Skeletal muscle tissue (tissue), 4 donors: Measurements from ENCODE around the gene HTR7. TPM values are rescaled to one million over a fixed set of nuclear protein-coding genes. Genes with fewer than 3 reads are reported as not detected.
"Not testable (repeated sequence)": the region's sequence is repeated elsewhere in the genome, so short reads cannot be mapped to it uniquely, and the experiment has no call there.

Experiments
- H3K27ac ChIP-seq: one replicate; pipeline ENCODE4 v1.7.0; 2013; ENCODE audit warnings: mild to moderate bottlenecking, low read depth, low read length, inconsistent platforms
- H3K27me3 ChIP-seq, 3 donors: one replicate each; pipeline ENCODE4 v1.7.0; 2013; ENCODE audit warnings: low read length in 3 of 3; ENCODE audit not compliant: control insufficient read depth in 3 of 3, insufficient read depth in 3 of 3
- H3K36me3 ChIP-seq, 3 donors: one replicate each; pipeline ENCODE4 v1.7.0; 2013; ENCODE audit warnings: low read length in 3 of 3; ENCODE audit not compliant: control insufficient read depth in 3 of 3, insufficient read depth in 3 of 3
- H3K4me1 ChIP-seq, 3 donors: one replicate each; pipeline ENCODE4 v1.7.0; 2013; ENCODE audit warnings: low read length in 3 of 3, mild to moderate bottlenecking in 3 of 3; ENCODE audit not compliant: control insufficient read depth in 3 of 3, insufficient read depth in 3 of 3
- H3K4me3 ChIP-seq, 3 donors: one replicate each; pipeline ENCODE4 v1.7.0; 2013; ENCODE audit warnings: low read length in 3 of 3
- H3K9ac ChIP-seq, 3 donors: one replicate each; pipeline ENCODE4 v1.7.0; 2013; ENCODE audit warnings: low read length in 3 of 3, mild to moderate bottlenecking in 3 of 3, moderate library complexity in 2 of 3, low read depth in 1 of 3
- H3K9me3 ChIP-seq, 3 donors: one replicate each; pipeline ENCODE4 v1.7.0; 2013; ENCODE audit warnings: low read length in 3 of 3; ENCODE audit not compliant: control insufficient read depth in 3 of 3
- total RNA-seq: library from RNA; depleted of rRNA; stranded (reverse); fragments of >200 nt; gene quantifications from one replicate; pipeline ENCODE4 v1.2.3, GENCODE V29; 2014
- donor health status: Osteomylitis.

HTR7 gene
- total RNA-seq, 1 donor from 2014 or later, result under 0.01 TPM

DNA sequence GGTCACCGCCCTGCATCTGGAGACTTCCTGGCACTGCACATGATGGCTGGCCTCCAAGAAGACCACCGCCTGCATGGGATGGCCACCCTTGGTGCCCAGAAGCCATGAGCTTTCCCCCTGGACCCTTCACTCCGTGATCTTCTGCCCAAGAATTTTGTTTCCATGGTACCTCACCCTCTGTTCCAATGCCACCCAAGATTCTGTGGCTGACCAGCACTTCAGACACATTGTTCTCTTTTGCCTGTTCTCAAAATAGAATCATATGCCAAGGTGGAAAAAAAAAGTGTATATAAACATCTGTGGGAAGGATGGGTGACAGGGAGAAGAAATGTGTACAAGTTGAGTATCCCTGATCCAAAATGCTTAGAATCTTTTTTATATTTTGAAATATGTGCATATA lies 12.1 kb downstream of the HTR7 start:
- Histone ChIP-seq H3K27ac (no peak overlapping the region), H3K9ac (no peak overlapping the region), H3K4me1 (peaks cover 0 to 9% (median 6%) of the 10 kb centered on the region in 3 donors), H3K4me3 (no peak overlapping the region), H3K27me3 (no peaks in the 10 kb centered on the region), H3K36me3 (no peaks in the 10 kb centered on the region), H3K9me3 (no peaks in the 10 kb centered on the region)

GRCh38 chr10:90842725-90843124 lies 15.1 kb downstream of the HTR7 start:
- Histone ChIP-seq H3K36me3 (no peaks in the 10 kb centered on the region), H3K27ac (no peak overlapping the region), H3K4me1 (peaks cover 0 to 6% (median 6%) of the 10 kb centered on the region in 3 donors), H3K4me3 (no peak overlapping the region), H3K9me3 (no peaks in the 10 kb centered on the region), H3K9ac (no peak overlapping the region), H3K27me3 (no peaks in the 10 kb centered on the region)

- Histone ChIP-seq H3K4me3 (no peak overlapping the region), H3K27me3 (peaks cover 0 to 3% (median 0%) of the 10 kb centered on the region in 3 donors), H3K36me3 (no peaks in the 10 kb centered on the region), H3K9ac (no peak overlapping the region), H3K4me1 (peaks cover 0 to 3% (median 0%) of the 10 kb centered on the region in 3 donors), H3K9me3 (no peaks in the 10 kb centered on the region), H3K27ac (no peak overlapping the region)
Measured at GRCh38 chr10:90837486-90837885, 20.4 kb downstream of the HTR7 start.

- no peaks in the 10 kb centered on the region for H3K36me3 ChIP-seq
- no peak overlapping the region for H3K4me3 ChIP-seq
- H3K27me3 ChIP-seq, result peaks cover 0 to 3% (median 0%) of the 10 kb centered on the region in 3 donors
- H3K9me3 ChIP-seq, result no peaks in the 10 kb centered on the region
- H3K9ac ChIP-seq, result no peak overlapping the region
- H3K27ac ChIP-seq, result no peak overlapping the region
- H3K4me1 ChIP-seq, result peaks cover 0 to 3% (median 0%) of the 10 kb centered on the region in 3 donors
Measured at GRCh38 chr10:90834326-90834725, 23.5 kb downstream of the HTR7 start.

DNA sequence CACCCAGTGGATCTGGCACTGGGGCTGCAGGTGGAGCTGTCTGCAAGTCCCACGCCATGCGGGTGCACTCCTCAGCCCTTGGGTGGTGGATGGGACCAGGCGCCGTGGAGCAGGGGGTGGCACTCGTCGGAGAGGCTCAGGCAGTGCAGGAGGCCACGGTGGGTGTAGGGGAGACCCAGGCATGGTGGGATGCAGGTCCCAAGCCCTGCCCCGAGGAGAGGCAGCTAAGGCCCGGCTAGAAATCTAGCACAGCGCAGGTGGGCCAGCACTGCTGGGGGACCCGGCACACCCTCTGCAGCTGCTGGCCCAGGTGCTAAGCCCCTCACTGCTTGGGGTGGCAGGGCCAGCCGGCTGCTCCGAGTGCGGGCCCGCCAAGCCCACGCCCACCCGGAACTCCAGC lies 25.7 kb downstream of the HTR7 start:
- peaks cover 0 to 3% (median 0%) of the 10 kb centered on the region in 3 donors for H3K4me1 ChIP-seq
- H3K27me3 ChIP-seq, result peaks cover 0 to 3% (median 0%) of the 10 kb centered on the region in 3 donors
- H3K27ac ChIP-seq, result no peak overlapping the region
- H3K9me3 ChIP-seq, result no peaks in the 10 kb centered on the region
- H3K4me3 ChIP-seq, result no peak overlapping the region
- no peak overlapping the region for H3K9ac ChIP-seq
- H3K36me3 ChIP-seq, result no peaks in the 10 kb centered on the region

- Histone ChIP-seq H3K36me3 (no peaks in the 10 kb centered on the region), H3K27me3 (no peaks in the 10 kb centered on the region), H3K4me1 (no peaks in the 10 kb centered on the region), H3K9me3 (no peaks in the 10 kb centered on the region), H3K9ac (no peak overlapping the region), H3K4me3 (no peak overlapping the region), H3K27ac (no peak overlapping the region)
Measured at GRCh38 chr10:90822508-90822907, 35.3 kb downstream of the HTR7 start.

DNA sequence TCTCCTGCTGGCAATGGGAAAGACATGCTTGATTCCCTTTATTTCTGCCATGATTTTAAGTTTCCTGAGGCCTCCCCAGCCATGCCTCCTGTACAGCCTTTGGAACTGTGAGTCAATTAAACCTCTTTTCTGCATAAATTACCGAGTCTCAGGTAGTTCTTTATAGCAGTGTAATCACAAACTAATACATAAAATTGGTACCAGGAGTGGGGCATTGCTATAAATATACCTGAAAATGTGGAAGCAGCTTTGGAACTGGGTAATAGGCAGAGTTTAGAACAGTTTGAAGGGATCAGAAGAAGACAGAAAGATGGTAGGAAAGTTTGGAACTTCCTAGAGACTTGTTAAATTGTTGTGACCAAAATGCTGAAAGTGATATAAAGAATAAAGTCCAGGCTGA lies 36.0 kb downstream of the HTR7 start:
- not testable (repeated sequence) for H3K4me3 ChIP-seq, H3K4me1 ChIP-seq, H3K36me3 ChIP-seq, H3K27ac ChIP-seq, H3K9me3 ChIP-seq, H3K9ac ChIP-seq, H3K27me3 ChIP-seq

- no peak overlapping the region for H3K4me3 ChIP-seq
- no peaks in the 10 kb centered on the region for H3K4me1 ChIP-seq
- no peak overlapping the region for H3K9ac ChIP-seq
Measured at GRCh38 chr10:90819911-90820310, 37.9 kb downstream of the HTR7 start.

GRCh38 chr10:90818736-90819135 lies 39.1 kb downstream of the HTR7 start:
- Histone ChIP-seq H3K36me3 (no peaks in the 10 kb centered on the region), H3K9ac (no peak overlapping the region), H3K4me3 (no peak overlapping the region), H3K27ac (no peak overlapping the region), H3K4me1 (no peaks in the 10 kb centered on the region), H3K9me3 (no peaks in the 10 kb centered on the region), H3K27me3 (no peaks in the 10 kb centered on the region)

More at GRCh38 chr10:90819911-90820310, 37.9 kb downstream of the HTR7 start:
- no peaks in the 10 kb centered on the region for H3K9me3 ChIP-seq
- H3K27me3 ChIP-seq, result no peaks in the 10 kb centered on the region
- no peak overlapping the region for H3K27ac ChIP-seq
- H3K36me3 ChIP-seq, result no peaks in the 10 kb centered on the region

DNA sequence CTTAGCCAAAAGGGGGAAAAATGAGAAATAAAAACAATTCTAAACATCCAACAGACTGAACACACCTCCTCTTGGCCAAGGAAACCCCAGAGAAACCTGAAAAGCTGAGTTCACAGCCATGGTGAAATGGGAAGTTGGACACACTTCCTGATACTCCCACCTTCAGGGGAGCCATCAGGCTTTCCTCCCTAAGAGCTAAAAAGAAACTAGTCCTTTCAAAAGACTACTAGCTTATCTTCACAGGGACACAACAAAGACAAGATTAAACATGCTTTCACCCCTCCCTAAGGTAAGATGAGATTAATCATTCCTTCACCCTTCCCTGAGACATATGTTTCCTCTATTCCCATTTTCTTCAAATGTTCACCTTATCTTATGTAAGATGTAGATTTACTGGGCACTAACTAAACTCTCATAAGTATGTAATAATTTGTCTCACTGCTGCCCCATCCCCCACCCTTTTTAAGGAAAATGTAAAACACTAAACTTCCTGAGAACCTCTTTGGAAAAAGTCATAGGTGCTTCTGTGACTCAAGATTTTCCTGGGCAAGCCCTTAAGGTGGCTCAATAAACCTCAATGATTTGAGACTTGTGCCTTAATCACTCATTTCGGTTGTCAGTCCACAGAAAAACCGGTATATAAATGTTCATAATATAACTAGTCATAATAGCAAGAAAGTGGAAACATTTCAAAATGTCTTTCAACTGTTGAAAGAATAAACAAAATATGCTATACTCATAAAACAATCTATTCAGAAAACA lies 40.5 kb downstream of the HTR7 start:
- no peak overlapping the region for H3K9ac ChIP-seq
- H3K9me3 ChIP-seq, result no peaks in the 10 kb centered on the region

More for the DNA sequence above, 40.5 kb downstream of the HTR7 start:
- H3K27me3 ChIP-seq, result no peaks in the 10 kb centered on the region
- no peaks in the 10 kb centered on the region for H3K36me3 ChIP-seq
- no peaks in the 10 kb centered on the region for H3K4me1 ChIP-seq
- no peak overlapping the region for H3K4me3 ChIP-seq
- H3K27ac ChIP-seq, result no peak overlapping the region
